Smooth muscle cell (in vitro differentiated cells): ENCODE data around the gene MINDY4B. TPM values are rescaled to one million over a fixed set of nuclear protein-coding genes. Genes with fewer than 3 reads are reported as not detected.
A peak's percentile ranks its signal among the peaks of the same experiment; 100 is the strongest.

Experiments
- DNase-seq: peaks from one replicate; lab custom pipeline; 2025; ENCODE audit not compliant: unreplicated experiment; lab: John Stamatoyannopoulos, UW
- H2AFZ ChIP-seq: fragments of 200-600 bp; sonication (generic); 2 replicates; pipeline ENCODE4 v1.6.0; 2016; ENCODE audit warnings: antibody characterized with exemption, low read depth, mild to moderate bottlenecking
- H3F3A ChIP-seq: fragments of 200-600 bp; sonication (generic); 2 replicates; pipeline ENCODE4 v1.6.0; 2017; ENCODE audit warnings: antibody characterized with exemption, low read depth
- H3K27ac ChIP-seq: fragments of 200-600 bp; sonication (generic); 2 replicates; pipeline ENCODE4 v1.5.1; 2016; ENCODE audit warnings: low read depth, mild to moderate bottlenecking
- H3K27me3 ChIP-seq: fragments of 200-600 bp; sonication (generic); 2 replicates; pipeline ENCODE4 v1.6.1; 2016; ENCODE audit warnings: low read depth, mild to moderate bottlenecking
- H3K36me3 ChIP-seq: fragments of 200-600 bp; sonication (generic); 2 replicates; pipeline ENCODE4 v1.5.1; 2016; ENCODE audit warnings: low read depth
- H3K4me1 ChIP-seq: fragments of 200-600 bp; sonication (generic); 2 replicates; pipeline ENCODE4 v1.5.1; 2016; ENCODE audit warnings: low read depth
- H3K4me2 ChIP-seq: fragments of 200-600 bp; sonication (generic); 2 replicates; pipeline ENCODE4 v1.6.0; 2016; ENCODE audit warnings: mild to moderate bottlenecking
- H3K4me3 ChIP-seq: fragments of 200-600 bp; sonication (generic); 2 replicates; pipeline ENCODE4 v1.5.1; 2016; ENCODE audit warnings: mild to moderate bottlenecking
- H3K79me2 ChIP-seq: fragments of 200-600 bp; sonication (generic); 2 replicates; pipeline ENCODE4 v1.6.0; 2016; ENCODE audit warnings: low read depth, mild to moderate bottlenecking
- H3K9ac ChIP-seq: fragments of 200-600 bp; sonication (generic); 2 replicates; pipeline ENCODE4 v1.6.0; 2016; ENCODE audit warnings: low read depth
- H3K9me3 ChIP-seq: fragments of 200-600 bp; sonication (generic); replicated peaks from 2 replicates; pipeline ENCODE4 v1.5.1; 2016; ENCODE audit warnings: low read depth
- H4K20me1 ChIP-seq: fragments of 200-600 bp; sonication (generic); 2 replicates; pipeline ENCODE4 v1.6.0; 2016; ENCODE audit warnings: low read depth
- WGBS: methylation state at CpG from one replicate; pipeline ENCODE4 v1.1.7; 2016; ENCODE audit warnings: low lambda C conversion rate; 5-methylcytosine and 5-hydroxymethylcytosine counted together
- polyA plus RNA-seq: library from polyadenylated mRNA; unstranded; fragments of >200 nt; fragmentation: Nextera tagmentation; extraction: Ambion mirVana; gene quantifications from 2 replicates; pipeline ENCODE4 v1.2.1, GENCODE V29; 2016
- total RNA-seq: library from RNA; depleted of rRNA; stranded (reverse); fragments of >200 nt; gene quantifications from 2 replicates; pipeline ENCODE4 v1.2.3, GENCODE V29; 2014
- TF ChIP-seq, protein P1 (sequence below): fragments of 200-600 bp; sonication (generic); IDR thresholded peaks from 2 replicates; pipeline ENCODE4 v1.5.1; 2017; ENCODE audit warnings: borderline replicate concordance, mild to moderate bottlenecking, antibody characterized with exemption; ENCODE audit not compliant: insufficient read depth, poor library complexity, severe bottlenecking

The MINDY4B gene
- total and polyA plus RNA-seq, 2 experiments from 2014 or later, result not detected

DNA sequence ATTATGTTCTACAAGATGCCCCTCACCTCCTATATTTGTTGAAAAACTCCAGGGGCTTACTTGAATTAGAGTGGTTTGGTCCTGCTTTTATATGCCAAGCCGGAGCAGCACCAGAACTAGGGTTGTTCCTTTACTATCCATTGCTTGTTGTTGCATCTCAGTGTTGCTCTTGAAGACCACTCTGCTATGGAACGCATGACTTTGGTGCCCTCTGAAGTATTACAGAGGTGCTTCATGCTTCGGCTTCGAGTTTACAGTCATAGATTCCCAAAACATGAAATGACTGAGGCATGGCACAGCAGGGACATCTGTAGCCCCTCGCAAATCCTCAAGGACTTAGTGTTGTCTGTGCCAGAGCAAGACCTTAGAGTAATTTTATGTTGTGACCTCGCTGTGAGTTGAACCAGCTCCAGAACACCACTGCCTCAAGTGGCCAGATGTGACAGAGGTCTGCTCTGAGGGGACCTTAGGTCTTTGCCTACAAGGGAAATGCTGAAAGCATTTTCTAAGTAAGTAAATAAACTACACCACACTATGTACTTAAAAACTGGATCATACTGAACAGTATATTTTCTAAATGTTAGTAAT, 75.1 kb downstream of the MINDY4B start:
- H3K4me2 ChIP-seq, result no peak overlapping the region
- TF ChIP-seq, protein P1, sequence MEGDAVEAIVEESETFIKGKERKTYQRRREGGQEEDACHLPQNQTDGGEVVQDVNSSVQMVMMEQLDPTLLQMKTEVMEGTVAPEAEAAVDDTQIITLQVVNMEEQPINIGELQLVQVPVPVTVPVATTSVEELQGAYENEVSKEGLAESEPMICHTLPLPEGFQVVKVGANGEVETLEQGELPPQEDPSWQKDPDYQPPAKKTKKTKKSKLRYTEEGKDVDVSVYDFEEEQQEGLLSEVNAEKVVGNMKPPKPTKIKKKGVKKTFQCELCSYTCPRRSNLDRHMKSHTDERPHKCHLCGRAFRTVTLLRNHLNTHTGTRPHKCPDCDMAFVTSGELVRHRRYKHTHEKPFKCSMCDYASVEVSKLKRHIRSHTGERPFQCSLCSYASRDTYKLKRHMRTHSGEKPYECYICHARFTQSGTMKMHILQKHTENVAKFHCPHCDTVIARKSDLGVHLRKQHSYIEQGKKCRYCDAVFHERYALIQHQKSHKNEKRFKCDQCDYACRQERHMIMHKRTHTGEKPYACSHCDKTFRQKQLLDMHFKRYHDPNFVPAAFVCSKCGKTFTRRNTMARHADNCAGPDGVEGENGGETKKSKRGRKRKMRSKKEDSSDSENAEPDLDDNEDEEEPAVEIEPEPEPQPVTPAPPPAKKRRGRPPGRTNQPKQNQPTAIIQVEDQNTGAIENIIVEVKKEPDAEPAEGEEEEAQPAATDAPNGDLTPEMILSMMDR, result peak; percentile 20
- H4K20me1 ChIP-seq, result no peaks in the 10 kb centered on the region

GRCh38 chr3:150829408-150829807, 75.8 kb downstream of the MINDY4B start:
- H4K20me1 ChIP-seq, result no peaks in the 10 kb centered on the region
- no peaks in the 10 kb centered on the region for H3K9me3 ChIP-seq
- no peaks in the 10 kb centered on the region for H3K27me3 ChIP-seq
- WGBS, result 89% methylated on average over 6 of the region's 6 CpGs
- H3K9ac ChIP-seq, result no peak overlapping the region
- H3K36me3 ChIP-seq, result no peaks in the 10 kb centered on the region
- H3K4me1 ChIP-seq, result no peaks in the 10 kb centered on the region
- H3K27ac ChIP-seq, result no peak overlapping the region
- no peak overlapping the region for H2AFZ ChIP-seq
- no peaks in the 10 kb centered on the region for H3F3A ChIP-seq
- no peaks in the 10 kb centered on the region for H3K79me2 ChIP-seq
- no peak overlapping the region for H3K4me2 ChIP-seq
- no peak overlapping the region for H3K4me3 ChIP-seq
- DNase-seq, result no peak
- TF ChIP-seq, protein P1, result no peak

More for the DNA sequence above, 75.1 kb downstream of the MINDY4B start:
- DNase-seq, result no peak
- Histone ChIP-seq H3K79me2 (no peaks in the 10 kb centered on the region), H3K36me3 (no peaks in the 10 kb centered on the region), H3K27me3 (no peaks in the 10 kb centered on the region), H3K4me1 (no peaks in the 10 kb centered on the region), H3K9ac (no peak overlapping the region), H2AFZ (no peak overlapping the region), H3K4me3 (no peak overlapping the region), H3K9me3 (no peaks in the 10 kb centered on the region), H3F3A (no peaks in the 10 kb centered on the region), H3K27ac (no peak overlapping the region)
- 80% methylated on average over 6 of the region's 6 CpGs for whole genome bisulfite sequencing

DNA sequence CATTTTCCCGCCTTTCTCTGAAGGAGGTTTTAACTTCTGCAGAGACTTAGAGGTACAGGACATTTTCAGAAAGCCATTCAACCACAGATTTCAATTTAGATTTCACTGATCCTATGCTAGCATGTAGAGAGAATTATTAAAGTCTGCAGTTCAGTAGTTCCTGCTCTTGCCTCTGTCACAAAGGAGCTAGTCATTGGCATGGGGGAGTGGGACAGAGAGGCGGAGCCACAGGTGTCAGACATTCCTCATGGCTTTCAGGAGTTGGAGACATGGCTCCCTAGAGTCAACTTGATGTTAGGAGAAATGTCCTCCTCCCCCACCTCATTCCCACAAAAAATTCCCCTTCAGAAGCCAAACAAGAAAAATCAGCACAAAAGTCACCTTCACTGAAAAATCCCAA, 76.2 kb downstream of the MINDY4B start:
- Histone ChIP-seq H3K4me2 (no peak overlapping the region), H3K27me3 (no peaks in the 10 kb centered on the region), H3K36me3 (no peaks in the 10 kb centered on the region), H3F3A (no peaks in the 10 kb centered on the region), H2AFZ (no peak overlapping the region), H3K9ac (no peak overlapping the region), H3K4me1 (no peaks in the 10 kb centered on the region), H3K9me3 (no peaks in the 10 kb centered on the region), H4K20me1 (no peaks in the 10 kb centered on the region), H3K4me3 (no peak overlapping the region), H3K27ac (no peak overlapping the region), H3K79me2 (no peaks in the 10 kb centered on the region)
- 75% methylated on average over 2 of the region's 2 CpGs for WGBS
- TF ChIP-seq, protein P1, result no peak
- DNase-seq, result no peak

DNA sequence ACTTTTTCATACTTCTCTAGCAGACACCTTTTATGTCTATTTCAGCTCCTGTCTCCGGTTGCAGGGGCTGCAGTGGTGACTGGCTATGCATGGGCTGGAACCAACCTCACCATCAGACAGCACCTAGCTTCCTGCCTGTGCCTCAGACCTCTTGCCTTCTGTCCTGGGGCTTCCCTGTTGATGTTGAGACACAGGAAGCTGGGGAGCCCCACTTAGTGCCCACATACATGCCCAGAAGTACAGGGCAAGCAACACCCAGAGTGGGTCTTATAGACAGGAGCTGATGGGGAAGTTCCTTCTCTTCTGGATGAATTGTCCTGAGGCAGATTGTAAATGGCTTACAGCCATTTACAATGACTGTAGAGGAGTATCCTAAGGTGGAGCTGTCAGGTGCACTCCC, 77.0 kb downstream of the MINDY4B start:
- Histone ChIP-seq H3F3A (no peaks in the 10 kb centered on the region), H4K20me1 (no peaks in the 10 kb centered on the region), H3K4me1 (no peaks in the 10 kb centered on the region), H3K4me3 (no peak overlapping the region), H3K79me2 (no peaks in the 10 kb centered on the region), H3K9ac (no peak overlapping the region), H3K9me3 (no peaks in the 10 kb centered on the region), H3K36me3 (no peaks in the 10 kb centered on the region), H3K27ac (no peak overlapping the region), H3K27me3 (no peaks in the 10 kb centered on the region), H2AFZ (no peak overlapping the region), H3K4me2 (no peak overlapping the region)
- TF ChIP-seq, protein P1, result no peak
- 100% methylated on average over 1 of the region's 1 CpG for WGBS
- no peak for DNase-seq
